Measurements from ENCODE around the gene TCERG1L.

DNA sequence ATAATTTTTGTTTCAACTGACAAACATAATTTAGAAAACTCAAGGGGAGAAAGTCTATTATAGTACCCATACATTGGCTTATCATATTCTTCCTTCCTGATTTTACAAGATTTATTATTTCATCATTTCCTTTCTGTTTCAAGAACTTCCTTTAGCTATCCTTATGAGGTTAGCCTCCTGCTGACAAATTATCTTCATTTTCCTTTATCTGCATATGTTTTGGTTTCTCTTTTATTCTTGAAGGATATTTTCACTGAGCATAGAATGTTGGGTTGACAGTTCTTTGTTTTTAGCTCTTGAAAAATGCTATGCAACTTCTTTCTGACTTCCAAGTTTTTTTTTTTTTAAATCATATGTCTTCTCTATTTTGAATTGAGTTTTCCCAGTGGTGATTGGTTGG lies 21.3 kb upstream of the TCERG1L start:
- TF ChIP-seq POLR2A (IDR thresholded peaks at IDR 0.05; ENCODE audit: low read depth, low read length), result no peak
- TF ChIP-seq POLR2AphosphoS5 (IDR thresholded peaks at IDR 0.05; ENCODE audit: low read depth, low read length), result no peak
